VCaP (cell line): ENCODE measurements around the gene PPP1R14C.
A peak's percentile ranks its signal among the peaks of the same experiment; 100 is the strongest.

Source experiments
- H3K27ac ChIP-seq: fragments of 450-650 bp; 2 replicates; pipeline ENCODE4 v1.5.1; 2017
- TF ChIP-seq, protein P1 (sequence below): fragments of 450-650 bp; conservative IDR thresholded peaks from 2 replicates; pipeline ENCODE4 v1.5.1; 2017; ENCODE audit warnings: mild to moderate bottlenecking, moderate library complexity

PPP1R14C gene

GRCh38 chr6:150169609-150170008 lies 26.8 kb downstream of the PPP1R14C start:
- TF ChIP-seq, protein P1, sequence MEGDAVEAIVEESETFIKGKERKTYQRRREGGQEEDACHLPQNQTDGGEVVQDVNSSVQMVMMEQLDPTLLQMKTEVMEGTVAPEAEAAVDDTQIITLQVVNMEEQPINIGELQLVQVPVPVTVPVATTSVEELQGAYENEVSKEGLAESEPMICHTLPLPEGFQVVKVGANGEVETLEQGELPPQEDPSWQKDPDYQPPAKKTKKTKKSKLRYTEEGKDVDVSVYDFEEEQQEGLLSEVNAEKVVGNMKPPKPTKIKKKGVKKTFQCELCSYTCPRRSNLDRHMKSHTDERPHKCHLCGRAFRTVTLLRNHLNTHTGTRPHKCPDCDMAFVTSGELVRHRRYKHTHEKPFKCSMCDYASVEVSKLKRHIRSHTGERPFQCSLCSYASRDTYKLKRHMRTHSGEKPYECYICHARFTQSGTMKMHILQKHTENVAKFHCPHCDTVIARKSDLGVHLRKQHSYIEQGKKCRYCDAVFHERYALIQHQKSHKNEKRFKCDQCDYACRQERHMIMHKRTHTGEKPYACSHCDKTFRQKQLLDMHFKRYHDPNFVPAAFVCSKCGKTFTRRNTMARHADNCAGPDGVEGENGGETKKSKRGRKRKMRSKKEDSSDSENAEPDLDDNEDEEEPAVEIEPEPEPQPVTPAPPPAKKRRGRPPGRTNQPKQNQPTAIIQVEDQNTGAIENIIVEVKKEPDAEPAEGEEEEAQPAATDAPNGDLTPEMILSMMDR, result no peak

GRCh38 chr6:150172929-150173328 lies 30.1 kb downstream of the PPP1R14C start:
- H3K27ac ChIP-seq, result no peak overlapping the region
- TF ChIP-seq, protein P1, result no peak

More at GRCh38 chr6:150169609-150170008, 26.8 kb downstream of the PPP1R14C start:
- H3K27ac ChIP-seq, result no peak overlapping the region

- H3K27ac ChIP-seq, result peak overlapping the region; percentile 27; the same call in 1 of the 2 replicates
- TF ChIP-seq, protein P1, result no peak
Measured at GRCh38 chr6:150175586-150176151, 32.8 kb downstream of the PPP1R14C start.

DNA sequence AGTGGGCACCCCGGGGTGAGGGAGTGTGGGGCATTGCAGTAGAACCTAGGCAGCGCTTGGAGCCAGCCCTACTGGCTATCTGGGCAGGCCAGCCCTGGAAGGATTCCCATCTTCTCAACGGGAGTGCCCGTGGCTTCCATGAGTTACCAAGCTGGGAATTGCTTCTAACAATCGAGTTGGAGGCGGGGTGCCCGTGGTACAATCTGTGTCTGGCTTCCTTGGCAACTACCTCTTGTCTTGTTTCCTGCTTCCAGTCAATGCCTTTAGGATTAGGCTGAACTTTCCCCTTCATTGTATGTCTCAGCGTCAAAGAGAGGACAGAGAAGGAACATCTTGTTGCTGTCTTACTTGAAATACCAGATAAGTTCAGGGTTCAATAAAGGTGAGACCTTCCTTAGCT lies 33.3 kb downstream of the PPP1R14C start:
- TF ChIP-seq, protein P1, result no peak
- H3K27ac ChIP-seq, result peak overlapping the region; percentile 27; the same call in 1 of the 2 replicates

DNA sequence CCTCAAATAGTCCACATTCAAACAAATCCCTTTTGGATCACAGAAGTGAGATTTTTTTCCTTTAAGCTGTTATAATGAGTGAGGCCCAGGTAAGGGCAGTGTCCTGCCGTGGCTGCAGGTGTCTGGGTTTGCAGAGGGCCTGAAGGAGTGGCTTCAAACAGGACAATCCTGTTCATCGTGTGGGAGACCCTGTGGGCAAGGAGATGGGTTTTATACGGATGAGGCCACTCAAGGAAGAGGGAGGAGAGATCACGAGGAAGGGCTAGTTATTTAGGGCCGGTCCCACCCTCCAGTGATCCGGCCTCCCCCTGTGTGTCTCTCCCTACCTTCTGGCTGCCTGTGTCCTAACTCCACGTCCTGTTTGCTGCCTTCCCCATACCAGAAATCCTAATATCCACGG lies 33.8 kb downstream of the PPP1R14C start:
- TF ChIP-seq, protein P1, result no peak
- H3K27ac ChIP-seq, result no peak overlapping the region

- no peak overlapping the region for H3K27ac ChIP-seq
- TF ChIP-seq, protein P1, result no peak
Measured at GRCh38 chr6:150177259-150177951, 34.6 kb downstream of the PPP1R14C start.

- TF ChIP-seq, protein P1, result no peak
- H3K27ac ChIP-seq, result no peak overlapping the region
Measured at GRCh38 chr6:150177952-150178520, 35.2 kb downstream of the PPP1R14C start.
